UCSD-AML1 (cell line): ENCODE data around the gene ZFYVE1.
"Not testable (repeated sequence)": the region's sequence is repeated elsewhere in the genome, so short reads cannot be mapped to it uniquely, and the experiment has no call there.

Experiments
- DNase-seq: peaks from one replicate; lab custom pipeline; 2025; ENCODE audit not compliant: unreplicated experiment; lab: John Stamatoyannopoulos, UW

The ZFYVE1 gene

GRCh38 chr14:73003681-73004080 is 23.2 kb downstream of the ZFYVE1 start:
- DNase-seq = no peak

GRCh38 chr14:73000073-73000472 is 26.8 kb downstream of the ZFYVE1 start:
- DNase-seq = no peak

- no peak for DNase-seq
Measured at GRCh38 chr14:72999316-72999715, 27.6 kb downstream of the ZFYVE1 start.

GRCh38 chr14:72998252-72998903 is 28.5 kb downstream of the ZFYVE1 start:
- DNase-seq = no peak

- no peak for DNase-seq
Measured at GRCh38 chr14:72996916-72997315, 30.0 kb downstream of the ZFYVE1 start.

- no peak for DNase-seq
Measured at GRCh38 chr14:72990171-72990570, 36.7 kb downstream of the ZFYVE1 start.

GRCh38 chr14:72986857-72987256 is 40.0 kb downstream of the ZFYVE1 start:
- DNase-seq = no peak

GRCh38 chr14:72986214-72986613 is 40.7 kb downstream of the ZFYVE1 start:
- DNase-seq = no peak

- DNase-seq = no peak
Measured at GRCh38 chr14:72982146-72982708, 44.7 kb downstream of the ZFYVE1 start.

- DNase-seq = no peak
Measured at GRCh38 chr14:72980863-72981262, 46.0 kb downstream of the ZFYVE1 start.

GRCh38 chr14:72978856-72979255 is 48.0 kb downstream of the ZFYVE1 start:
- no peak for DNase-seq

GRCh38 chr14:72975770-72976169 is 51.1 kb downstream of the ZFYVE1 start:
- DNase-seq = no peak

GRCh38 chr14:72974661-72975060 is 52.2 kb downstream of the ZFYVE1 start:
- no peak for DNase-seq

- DNase-seq = no peak
Measured at GRCh38 chr14:72970824-72971434, 56.0 kb downstream of the ZFYVE1 start.

GRCh38 chr14:72970058-72970630 is 56.8 kb downstream of the ZFYVE1 start:
- no peak for DNase-seq

GRCh38 chr14:72968316-72968715 is 58.6 kb downstream of the ZFYVE1 start:
- no peak for DNase-seq

- no peak for DNase-seq
Measured at GRCh38 chr14:72966038-72966437, 60.9 kb downstream of the ZFYVE1 start.

GRCh38 chr14:72965249-72965648 is 61.7 kb downstream of the ZFYVE1 start:
- no peak for DNase-seq

- no peak for DNase-seq
Measured at GRCh38 chr14:72962829-72963312, 64.0 kb downstream of the ZFYVE1 start.

- DNase-seq = not testable (repeated sequence)
Measured at GRCh38 chr14:72962336-72962754, 64.6 kb downstream of the ZFYVE1 start.

- no peak for DNase-seq
Measured at GRCh38 chr14:72961579-72962335, 65.1 kb downstream of the ZFYVE1 start.
